ENCODE results near the gene PLPP1.

- TF ChIP-seq CTCF (IDR thresholded peaks at IDR 0.05; ENCODE audit: low read depth, low read length) (no peak), MYC (IDR thresholded peaks at IDR 0.05; ENCODE audit: low read depth, low read length) (no peak)
Measured at GRCh38 chr5:55386356-55386755, 148.4 kb downstream of the PLPP1 start.

Data from NB4 (cell line).